Activated CD8-positive, alpha-beta memory T cell treated with anti-CD3 and anti-CD28 coated beads for 36 hours (primary cell): Measurements from ENCODE around the gene OXNAD1. TPM values are rescaled to one million over a fixed set of nuclear protein-coding genes. Genes with fewer than 3 reads are reported as not detected.

Source experiments
- CTCF ChIA-PET: fragments of 350-600 bp; sonication (Branson Sonifier 250); formaldehyde crosslinking; loops from one replicate; lab custom pipeline; 2021; ENCODE audit warnings: antibody characterized with exemption; lab: Charles Lee
- POLR2A ChIA-PET: fragments of 350-600 bp; sonication (Branson Sonifier 250); formaldehyde crosslinking; loops from one replicate; lab custom pipeline; 2021; ENCODE audit warnings: antibody characterized with exemption; lab: Charles Lee
- total RNA-seq, 2 experiments: library from RNA; stranded (reverse); gene quantifications; one replicate each; pipeline ENCODE4 v1.2.3, GENCODE V29; 2021

The OXNAD1 gene
- total RNA-seq, 2 experiments from 2014 or later: 31.6 to 31.8 TPM

DNA sequence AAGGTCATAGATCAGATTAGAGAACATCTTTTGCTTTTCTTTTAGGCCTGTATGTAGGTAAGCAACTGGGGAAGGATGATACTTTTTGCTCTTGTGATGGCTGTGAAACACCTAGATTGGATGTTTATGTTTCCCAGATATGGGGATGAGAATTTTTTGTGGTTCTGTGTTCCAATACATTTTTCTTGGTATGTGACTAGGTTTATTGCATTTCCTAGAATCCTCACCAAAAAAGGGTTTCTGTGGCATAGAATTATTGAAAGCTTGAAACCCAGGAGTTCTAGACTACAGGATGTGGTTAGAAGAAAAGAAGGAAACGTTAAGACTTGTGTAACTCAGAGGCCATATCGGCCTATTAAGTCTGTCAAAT is 25.8 kb downstream of the OXNAD1 start:
- CTCF ChIA-PET: interaction anchor here (0.6 to 3.7 kb wide), 18 partner anchors 8 to 261 kb away, joined by 3 to 35 read pairs (median 6); partner anchors contain the start of genes DPH3 and OXNAD1
- POLR2A ChIA-PET: interaction anchor here (1.0 to 1.3 kb wide), 3 partner anchors 23 to 221 kb away, joined by 3 to 4 read pairs (median 3); partner anchors contain the start of genes DPH3 and OXNAD1

DNA sequence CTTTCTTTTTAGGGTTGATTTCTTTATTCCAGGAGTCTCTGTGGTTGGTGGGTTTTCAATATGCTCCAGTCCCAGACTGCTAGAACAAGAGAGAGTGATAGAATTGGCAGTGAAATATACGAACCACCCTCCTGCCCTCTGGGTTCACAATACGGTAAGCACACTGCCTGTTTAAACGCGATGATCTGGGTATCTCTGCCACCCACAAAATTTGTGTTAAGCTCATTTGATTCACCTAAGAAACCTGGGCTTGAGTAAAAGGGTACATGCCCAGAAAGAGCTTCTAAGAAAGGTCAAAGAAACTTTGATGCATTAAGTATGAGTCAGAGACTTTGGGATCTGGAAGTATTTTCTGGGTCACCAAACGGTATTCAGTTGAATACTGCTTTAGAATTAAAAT is 29.8 kb downstream of the OXNAD1 start:
- POLR2A ChIA-PET: no interaction called here
- CTCF ChIA-PET: interaction anchor here (1.3 to 2.1 kb wide), 4 partner anchors 13 to 218 kb away, joined by 5 to 9 read pairs (median 6); no protein-coding TSS in a partner anchor

DNA sequence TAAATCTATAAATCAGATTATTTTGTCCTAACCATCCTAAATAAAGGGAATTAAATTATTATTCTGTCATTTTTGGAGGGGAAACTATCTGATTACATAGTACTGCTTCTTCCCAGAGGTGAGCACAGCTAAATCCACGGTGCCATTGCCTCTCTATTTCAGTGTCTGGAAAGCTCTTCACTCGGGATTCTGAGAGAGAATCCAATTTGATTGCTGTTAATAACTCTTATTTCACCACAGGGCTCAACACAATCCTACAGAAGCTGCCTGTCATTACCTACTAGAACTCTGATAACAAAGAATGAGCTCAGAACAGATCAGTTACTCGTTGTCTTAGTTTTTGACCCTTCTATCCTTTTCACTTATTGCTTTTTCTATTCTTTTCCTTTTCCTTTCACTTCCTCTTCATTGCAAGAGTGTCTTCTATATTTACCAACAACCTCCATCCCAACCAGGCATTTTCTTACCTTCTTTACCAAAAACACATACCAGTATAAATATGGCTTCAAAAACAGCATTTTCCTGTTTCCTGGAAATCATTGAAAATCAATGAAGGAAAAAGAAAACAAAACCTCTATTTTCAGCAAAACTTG is 30.4 kb downstream of the OXNAD1 start:
- ChIA-PET CTCF (interaction anchor here (1.3 to 2.1 kb wide), 4 partner anchors 12 to 217 kb away, joined by 5 to 9 read pairs (median 6); no protein-coding TSS in a partner anchor), POLR2A (interaction anchor here (1.2 kb wide), 1 partner anchor 11 kb away, joined by 3 read pairs; no protein-coding TSS in a partner anchor)

DNA sequence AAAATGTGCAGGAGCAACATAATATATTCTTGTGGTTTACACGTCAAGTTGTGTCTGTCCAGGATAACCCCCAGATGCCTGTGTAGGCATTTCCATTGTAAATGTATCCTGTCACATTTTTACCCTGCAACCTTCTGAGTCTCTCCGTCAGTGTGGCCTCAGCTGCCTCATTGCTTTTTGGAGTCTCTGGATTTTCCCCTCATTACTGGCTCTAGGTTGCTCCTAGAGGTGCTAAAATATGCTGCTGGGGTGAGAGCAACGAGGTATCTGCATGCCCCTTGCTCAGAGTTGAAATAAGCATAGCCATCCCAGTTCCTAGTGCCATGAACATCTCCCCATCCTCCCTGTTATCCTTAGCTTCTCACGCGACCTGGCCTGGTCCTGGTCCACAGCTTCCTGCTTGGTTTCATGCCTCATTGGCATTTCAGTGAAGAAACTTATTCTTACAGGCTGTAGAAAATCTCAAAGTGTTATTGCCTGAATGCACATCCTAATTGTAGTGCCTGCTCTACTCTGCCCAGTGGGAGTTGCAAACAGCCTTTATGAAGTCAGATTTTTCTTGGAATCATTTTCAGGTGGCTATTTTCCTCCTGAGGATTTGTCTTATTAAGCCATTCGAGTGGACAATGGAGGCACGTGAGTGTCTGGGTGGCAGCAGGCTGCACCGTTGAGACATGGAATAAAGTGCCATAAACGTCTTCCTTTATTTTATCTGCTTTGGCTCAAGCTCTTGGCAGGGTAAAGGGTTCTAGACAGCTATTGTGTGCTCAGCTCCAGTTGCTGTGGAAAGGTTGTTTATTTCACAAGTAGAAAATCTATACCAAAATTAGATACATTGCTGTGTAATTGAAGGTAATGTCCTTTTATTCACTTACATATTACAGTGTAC is 33.2 kb downstream of the OXNAD1 start:
- ChIA-PET CTCF (no interaction called here), POLR2A (no interaction called here)

DNA sequence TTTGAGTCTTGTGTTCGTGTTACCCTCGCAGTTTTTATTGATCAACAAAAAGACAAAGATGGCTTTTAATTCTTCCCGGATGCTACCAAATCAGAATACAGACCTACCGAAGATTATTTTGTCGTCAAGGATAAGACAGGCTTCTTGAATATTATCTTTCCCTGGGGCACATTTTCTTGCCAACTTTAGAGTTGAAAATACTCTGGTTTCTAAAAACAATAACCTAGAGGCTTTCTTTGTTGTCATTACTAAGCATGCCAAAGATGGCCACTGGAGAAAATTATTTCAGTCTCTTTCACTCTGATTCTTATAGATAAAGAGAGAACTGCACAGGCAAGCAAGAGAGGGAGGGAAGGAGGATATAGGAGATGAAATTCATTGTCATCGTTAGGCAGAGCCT is 33.9 kb downstream of the OXNAD1 start:
- POLR2A ChIA-PET: no interaction called here
- CTCF ChIA-PET: no interaction called here

DNA sequence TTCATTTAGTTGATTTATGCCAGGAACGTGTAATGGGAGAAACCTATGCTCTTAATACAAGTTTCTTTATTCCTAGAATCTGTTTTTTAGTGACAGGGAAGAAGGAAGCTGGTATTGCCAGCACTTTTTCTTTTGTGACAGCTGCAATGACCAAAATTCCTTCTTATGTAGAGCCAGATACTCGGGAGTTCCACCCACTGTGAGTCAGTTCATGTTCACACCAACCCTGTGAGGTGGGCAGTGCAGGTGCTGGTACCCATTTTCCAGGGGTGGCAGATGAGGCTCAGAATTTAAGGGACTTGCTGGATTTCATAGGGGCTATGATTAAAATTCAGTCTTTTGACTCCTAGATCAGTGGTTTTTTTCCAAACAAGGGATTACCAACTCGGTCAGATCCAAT is 34.7 kb downstream of the OXNAD1 start:
- CTCF ChIA-PET: interaction anchor here (0.6 to 2.2 kb wide), 3 partner anchors 8 to 28 kb away, joined by 3 to 12 read pairs (median 6); no protein-coding TSS in a partner anchor
- POLR2A ChIA-PET: no interaction called here

DNA sequence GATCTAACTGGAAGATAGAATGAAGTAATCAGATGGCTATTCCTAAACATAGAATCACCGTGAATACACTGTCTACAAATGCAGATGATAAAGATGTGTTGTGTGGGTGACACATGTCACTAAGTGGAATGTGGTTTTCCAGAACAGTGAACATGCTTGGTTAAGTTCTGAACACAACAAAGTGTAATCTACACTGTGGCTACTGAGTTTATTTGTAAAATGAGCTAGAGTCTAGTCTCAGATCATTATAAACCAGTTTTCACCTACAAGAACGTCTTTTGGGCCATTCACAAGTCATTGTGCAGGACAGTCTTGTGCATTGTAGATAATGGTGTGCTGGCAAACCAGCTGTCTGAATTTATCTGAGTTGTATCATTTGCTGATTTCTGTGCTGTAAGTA is 35.3 kb downstream of the OXNAD1 start:
- ChIA-PET POLR2A (interaction anchor here (0.6 kb wide), 1 partner anchor 597 kb away, joined by 3 read pairs; no protein-coding TSS in a partner anchor), CTCF (interaction anchor here (0.6 to 2.2 kb wide), 7 partner anchors 9 to 35 kb away, joined by 3 to 12 read pairs (median 6); partner anchors contain the start of genes DPH3 and OXNAD1)

DNA sequence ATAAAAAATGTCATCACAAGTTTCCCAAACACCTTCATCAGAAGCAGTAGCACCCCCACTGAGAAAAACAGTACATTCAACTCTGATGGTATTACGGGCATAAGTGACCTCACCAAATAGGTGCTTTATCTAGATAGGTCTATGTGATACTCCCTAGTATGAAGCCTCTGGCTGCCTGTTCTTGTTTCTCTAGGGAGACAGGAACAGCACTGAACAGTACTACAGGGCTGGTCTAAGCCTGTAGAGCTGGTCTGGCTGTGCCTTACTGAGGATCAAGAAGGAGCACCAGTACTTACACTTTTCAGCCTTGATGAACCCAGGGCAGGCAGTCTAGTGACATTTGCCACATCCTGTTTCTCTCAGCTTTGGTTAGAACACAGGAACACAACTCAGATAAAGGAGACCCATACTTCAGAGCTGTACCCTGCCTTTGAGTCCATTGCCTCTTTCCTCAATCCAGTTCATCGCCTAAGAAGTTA is 35.9 kb downstream of the OXNAD1 start:
- CTCF ChIA-PET: interaction anchor here (0.6 to 2.2 kb wide), 8 partner anchors 11 to 240 kb away, joined by 3 to 12 read pairs (median 6); partner anchors contain the start of genes DPH3 and OXNAD1
- POLR2A ChIA-PET: no interaction called here

DNA sequence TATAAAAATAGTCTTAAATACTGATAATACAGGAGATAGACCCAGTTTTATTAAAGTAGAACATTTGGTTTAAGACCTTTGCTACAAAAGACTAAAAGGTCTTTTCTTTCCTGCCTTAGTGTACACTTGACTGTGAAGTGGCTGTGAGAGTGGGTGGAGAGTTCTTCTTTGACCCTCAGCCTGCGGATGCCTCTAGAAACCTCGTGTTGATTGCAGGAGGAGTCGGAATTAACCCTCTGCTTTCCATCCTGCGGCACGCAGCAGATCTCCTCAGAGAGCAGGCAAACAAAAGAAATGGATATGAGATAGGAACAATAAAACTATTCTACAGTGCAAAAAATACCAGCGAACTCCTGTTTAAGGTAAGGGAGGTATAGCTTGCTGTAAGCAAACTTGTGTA is 36.5 kb downstream of the OXNAD1 start:
- CTCF ChIA-PET: interaction anchor here (1.0 to 2.2 kb wide), 6 partner anchors 12 to 240 kb away, joined by 3 to 12 read pairs (median 6); partner anchors contain the start of genes DPH3 and OXNAD1
- POLR2A ChIA-PET: interaction anchor here (0.6 kb wide), 1 partner anchor 739 kb away, joined by 3 read pairs; no protein-coding TSS in a partner anchor

DNA sequence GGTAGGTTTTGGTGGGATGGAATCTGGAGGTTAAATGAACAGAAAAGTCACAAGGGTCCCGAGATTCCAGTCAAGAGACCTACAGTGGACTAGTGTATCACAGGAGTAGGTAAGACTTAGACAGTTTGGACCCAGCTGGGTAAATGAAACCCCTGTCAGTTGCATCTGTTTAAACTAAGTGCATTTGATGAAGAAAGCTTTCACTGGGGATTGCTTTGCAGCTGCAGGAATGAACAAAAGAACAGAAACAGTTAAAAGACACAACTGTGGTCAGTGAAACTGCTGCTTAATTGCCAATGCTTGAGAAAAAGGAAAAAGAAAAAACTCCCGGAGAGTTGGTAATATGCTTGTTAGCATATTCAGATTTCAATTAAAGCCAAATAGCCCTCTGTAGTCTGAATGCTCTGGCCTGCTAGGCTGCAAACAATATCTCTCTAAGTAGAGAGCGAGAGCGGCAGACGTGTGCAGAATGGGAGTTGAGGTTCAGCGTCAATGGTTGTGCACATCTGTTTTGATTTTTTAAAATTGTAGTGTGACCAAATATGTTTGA is 37.1 kb downstream of the OXNAD1 start:
- POLR2A ChIA-PET: no interaction called here
- CTCF ChIA-PET: interaction anchor here (1.2 kb wide), 1 partner anchor 13 kb away, joined by 3 read pairs; no protein-coding TSS in a partner anchor

DNA sequence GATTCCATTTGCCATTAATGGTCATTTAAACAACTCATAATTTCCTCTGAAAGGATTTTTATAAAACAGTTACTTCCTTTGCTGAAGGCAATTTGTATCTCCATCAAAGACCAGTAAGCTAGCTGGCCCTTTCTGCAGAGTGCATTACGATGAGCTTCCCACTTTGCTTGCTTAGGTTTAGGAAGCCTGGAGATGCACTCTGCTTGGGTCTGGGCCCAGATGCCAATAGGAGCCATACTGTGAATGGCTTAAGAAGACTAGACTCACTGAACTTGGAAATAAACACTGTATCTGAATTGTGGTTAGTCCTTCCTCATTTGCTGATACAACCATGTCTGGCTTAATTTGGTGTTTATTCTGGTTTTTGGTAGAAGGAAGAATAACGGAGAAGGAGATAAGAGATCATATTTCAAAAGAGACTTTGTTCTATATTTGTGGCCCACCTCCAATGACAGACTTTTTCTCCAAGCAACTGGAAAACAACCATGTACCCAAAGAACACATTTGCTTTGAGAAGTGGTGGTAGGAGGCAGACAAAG is 38.1 kb downstream of the OXNAD1 start:
- ChIA-PET POLR2A (no interaction called here), CTCF (interaction anchor here (0.5 to 3.8 kb wide), 4 partner anchors 10 to 92 kb away, joined by 3 to 19 read pairs (median 4); no protein-coding TSS in a partner anchor)

DNA sequence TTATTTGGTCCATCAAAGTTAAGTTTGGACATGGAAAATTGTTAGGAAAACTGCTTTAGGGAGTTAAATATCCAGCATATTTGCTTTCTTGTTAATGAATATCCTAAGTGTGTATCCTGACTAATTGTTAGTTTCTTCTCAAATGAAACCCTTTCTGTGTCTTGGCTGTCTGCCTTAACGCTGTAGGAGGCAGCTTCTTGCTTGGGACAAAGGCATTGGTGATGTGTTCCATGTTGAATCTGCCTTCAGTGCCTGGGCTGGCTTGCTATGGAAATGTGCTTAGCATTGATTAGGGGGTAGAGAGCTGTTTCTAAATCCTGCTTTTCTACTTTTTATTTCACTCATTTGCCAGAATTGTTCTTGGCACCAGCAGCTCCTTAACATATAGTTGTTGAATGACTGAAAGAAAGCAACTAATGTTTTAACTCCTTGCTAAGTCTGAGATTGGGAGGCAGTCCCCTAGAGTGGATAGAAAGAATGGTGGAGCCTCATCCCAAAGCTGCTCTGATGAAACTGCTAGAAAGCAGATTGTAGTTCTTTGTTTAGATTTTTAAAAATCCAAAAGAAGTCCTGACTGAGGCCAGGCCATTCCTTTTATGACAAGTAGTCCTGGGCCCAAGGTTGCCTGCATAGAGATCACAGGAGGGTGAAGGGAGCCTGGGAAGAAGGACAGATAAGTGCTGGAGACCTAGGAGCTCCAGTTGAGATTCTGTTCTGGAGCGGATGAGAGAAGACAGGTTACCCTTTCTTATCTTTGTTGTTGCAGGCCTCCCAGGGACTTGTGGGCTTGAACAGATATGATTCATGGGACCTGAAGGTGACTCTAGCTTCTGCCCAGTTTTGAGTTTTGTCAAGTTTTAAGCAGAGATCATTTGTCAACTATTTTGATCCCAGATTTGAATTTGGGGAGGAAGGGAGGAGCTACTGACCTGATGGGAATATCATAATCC is 39.3 kb downstream of the OXNAD1 start:
- ChIA-PET CTCF (interaction anchor here (1.1 to 3.8 kb wide), 4 partner anchors 9 to 94 kb away, joined by 3 to 19 read pairs (median 8); no protein-coding TSS in a partner anchor), POLR2A (interaction anchor here (1.3 kb wide), 1 partner anchor 18 kb away, joined by 3 read pairs; no protein-coding TSS in a partner anchor)

DNA sequence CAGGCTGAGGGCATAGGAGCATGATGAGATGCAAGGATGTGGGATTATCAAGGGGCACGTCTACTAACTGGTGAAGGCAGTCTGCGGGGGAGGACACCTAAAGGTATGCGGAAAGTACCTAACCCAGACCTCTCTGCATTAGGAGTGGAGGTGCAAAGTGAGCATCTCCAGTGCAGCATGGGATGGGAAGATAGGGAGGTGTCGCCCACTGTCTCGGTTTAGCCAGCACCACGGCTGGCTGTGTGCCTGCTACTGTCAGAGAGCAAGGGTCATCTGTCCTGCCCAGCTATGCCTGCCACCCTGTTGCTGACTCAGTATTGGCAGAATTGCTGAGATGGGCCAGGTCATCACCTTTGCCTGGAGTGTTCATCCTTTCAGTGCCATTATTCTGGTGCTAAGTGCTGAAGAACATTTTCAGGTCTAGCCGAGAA is 40.1 kb downstream of the OXNAD1 start:
- CTCF ChIA-PET: interaction anchor here (1.7 to 3.8 kb wide), 2 partner anchors 14 to 16 kb away, joined by 14 to 19 read pairs; no protein-coding TSS in a partner anchor
- POLR2A ChIA-PET: interaction anchor here (0.6 kb wide), 1 partner anchor 212 kb away, joined by 3 read pairs; no protein-coding TSS in a partner anchor

DNA sequence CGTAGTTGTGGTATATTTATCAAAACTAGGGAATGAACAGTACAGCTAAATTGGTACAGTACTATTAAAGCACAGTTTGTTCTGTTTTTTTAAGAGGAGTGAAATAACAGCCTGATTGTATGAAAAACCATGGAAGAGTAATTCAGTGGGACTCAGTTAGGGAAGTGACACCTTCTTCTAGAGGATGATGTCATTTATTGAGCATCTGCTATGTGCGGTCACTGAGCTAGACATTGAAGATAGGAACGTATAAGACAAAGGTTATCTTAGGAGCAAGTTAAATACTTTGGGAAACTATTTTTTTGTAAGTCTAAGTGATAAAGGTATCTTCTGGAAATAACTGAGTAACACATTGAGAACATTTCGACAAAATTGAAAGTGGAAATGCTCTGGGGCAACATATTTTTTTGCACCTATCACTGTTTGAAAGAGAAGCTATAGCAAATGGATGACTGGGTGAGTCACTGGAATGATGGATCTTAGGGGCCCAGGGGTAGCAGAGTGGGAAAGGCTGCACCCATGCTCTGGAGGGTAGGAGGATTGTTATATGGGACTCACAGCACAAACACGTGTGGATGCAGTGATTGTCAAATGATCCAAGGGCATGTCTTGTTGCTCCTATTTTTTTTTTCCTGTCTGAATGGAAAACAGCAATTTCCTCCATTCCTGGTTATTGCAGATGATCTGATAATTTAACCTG is 43.0 kb downstream of the OXNAD1 start:
- POLR2A ChIA-PET: interaction anchor here (1.5 kb wide), 1 partner anchor 43 kb away, joined by 5 read pairs; the partner anchor contains the start of genes DPH3 and OXNAD1
- CTCF ChIA-PET: interaction anchor here (0.6 to 2.3 kb wide), 5 partner anchors 13 to 200 kb away, joined by 3 to 9 read pairs (median 3); no protein-coding TSS in a partner anchor

DNA sequence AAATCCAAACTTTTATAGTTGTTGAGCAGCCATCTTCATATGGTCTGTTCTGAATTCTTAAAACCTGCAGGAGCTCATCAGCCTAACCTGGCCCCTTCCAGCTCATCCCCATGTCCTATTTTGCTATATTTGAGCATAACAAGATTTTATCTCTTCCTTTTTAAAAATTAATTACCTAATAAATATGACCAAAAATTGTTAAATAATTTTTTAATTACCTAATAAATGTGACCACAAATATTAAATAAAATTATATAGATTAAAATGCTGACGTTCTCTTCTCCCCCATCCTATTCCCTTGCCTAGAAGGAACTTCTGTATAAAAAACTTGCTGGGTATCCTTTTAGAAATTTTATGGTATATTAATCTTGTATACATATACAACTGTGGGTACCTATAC is 43.7 kb downstream of the OXNAD1 start:
- ChIA-PET POLR2A (interaction anchor here (1.5 kb wide), 1 partner anchor 44 kb away, joined by 5 read pairs; the partner anchor contains the start of genes DPH3 and OXNAD1), CTCF (interaction anchor here (0.7 to 2.3 kb wide), 3 partner anchors 14 to 20 kb away, joined by 3 to 9 read pairs (median 5); no protein-coding TSS in a partner anchor)

DNA sequence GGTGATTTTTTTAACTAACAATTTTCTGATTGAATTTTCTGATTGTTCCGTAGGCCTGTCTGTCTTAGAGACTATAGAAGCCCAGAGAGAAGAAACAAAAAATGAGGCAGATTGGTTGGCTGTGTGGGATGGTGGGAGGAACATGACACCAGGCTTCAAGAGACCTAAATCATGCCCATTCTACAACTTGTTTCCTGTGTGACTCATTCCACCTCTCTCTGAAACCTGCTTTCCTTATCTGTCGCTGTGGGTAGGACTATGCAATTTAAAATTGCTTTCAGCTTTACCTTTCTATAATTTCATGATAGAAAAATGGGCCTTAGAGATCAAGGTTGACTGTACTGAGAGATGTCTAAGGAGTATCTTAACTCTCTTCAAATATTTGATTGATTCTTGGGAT is 44.5 kb downstream of the OXNAD1 start:
- POLR2A ChIA-PET: no interaction called here
- CTCF ChIA-PET: interaction anchor here (1.2 kb wide), 1 partner anchor 15 kb away, joined by 5 read pairs; no protein-coding TSS in a partner anchor
